Amniotic stem cell (primary cell): ENCODE data around the gene PPP3CA.
"Not testable (repeated sequence)": the region's sequence is repeated elsewhere in the genome, so short reads cannot be mapped to it uniquely, and the experiment has no call there.

Experiments used
- DNase-seq: peaks from one replicate; lab custom pipeline; 2025; lab: John Stamatoyannopoulos, UW

PPP3CA gene

DNA sequence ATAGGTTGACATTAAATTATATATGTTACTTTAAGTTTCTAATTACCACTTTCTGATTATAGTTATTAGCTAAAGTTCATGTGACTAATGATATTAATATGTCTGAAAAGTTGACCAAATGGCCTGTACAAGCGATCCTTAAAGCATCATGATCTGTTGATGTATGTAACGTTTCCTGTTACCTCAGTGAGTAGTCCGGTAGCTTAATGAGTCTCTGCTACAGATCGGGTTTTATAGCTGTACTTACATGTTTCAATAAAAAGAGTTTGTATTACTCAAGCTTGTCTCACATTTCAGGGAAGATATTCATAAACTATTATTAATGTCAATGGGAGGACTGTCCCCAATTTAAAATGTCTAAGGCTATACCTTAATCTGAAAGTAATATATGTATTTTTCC lies 246.3 kb downstream of the PPP3CA start:
- no peak for DNase-seq

DNA sequence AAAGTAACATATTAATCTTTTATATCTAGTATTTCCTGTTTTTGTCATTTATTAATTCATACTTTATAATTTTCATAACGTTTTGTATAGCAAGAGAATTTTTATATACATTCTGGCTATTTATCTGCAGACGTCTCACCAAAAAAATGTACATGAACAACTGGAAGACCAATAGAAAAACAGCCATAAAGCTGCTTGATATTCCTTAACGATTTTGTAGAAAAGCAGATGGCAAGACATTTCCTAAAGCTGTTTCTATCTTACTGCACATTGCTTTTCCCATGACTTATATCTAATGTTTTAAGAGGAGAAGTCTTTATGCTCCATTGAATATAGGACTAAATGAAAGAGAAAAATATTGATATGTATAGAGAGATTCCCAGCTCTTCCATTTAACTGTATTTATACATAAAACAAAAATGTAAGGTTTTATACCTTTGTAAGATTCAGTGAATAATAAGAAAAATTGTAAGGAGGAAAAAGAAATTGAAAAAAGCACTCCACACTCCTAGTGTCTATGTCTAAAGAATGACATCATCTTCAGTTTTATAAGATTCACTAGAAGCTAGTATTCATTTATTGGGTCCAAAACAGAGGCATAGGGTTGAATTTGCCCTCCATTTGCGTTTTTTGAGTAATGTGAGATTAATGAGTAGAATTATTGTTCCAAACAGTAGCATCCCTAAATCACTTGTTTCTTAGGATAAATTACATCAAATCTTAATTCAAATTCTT lies 248.5 kb downstream of the PPP3CA start:
- no peak for DNase-seq

DNA sequence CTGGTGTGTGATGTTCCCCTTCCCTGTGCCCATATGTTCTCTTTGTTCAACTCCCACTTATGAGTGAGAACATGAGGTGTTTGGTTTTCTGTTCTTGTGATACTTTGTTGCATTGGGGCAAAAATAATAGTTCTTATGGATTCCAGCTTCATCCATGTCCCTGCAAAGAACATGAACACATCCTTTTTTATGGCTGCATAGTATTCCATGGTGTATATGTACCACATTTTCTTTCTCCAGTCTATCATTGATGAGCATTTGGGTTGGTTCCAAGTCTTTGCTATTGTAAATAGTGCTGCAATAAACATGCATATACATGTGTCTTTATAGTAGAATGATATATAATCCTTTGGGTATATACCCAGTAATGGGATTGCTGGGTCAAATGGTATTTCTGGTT lies 254.7 kb downstream of the PPP3CA start:
- not testable (repeated sequence) for DNase-seq

DNA sequence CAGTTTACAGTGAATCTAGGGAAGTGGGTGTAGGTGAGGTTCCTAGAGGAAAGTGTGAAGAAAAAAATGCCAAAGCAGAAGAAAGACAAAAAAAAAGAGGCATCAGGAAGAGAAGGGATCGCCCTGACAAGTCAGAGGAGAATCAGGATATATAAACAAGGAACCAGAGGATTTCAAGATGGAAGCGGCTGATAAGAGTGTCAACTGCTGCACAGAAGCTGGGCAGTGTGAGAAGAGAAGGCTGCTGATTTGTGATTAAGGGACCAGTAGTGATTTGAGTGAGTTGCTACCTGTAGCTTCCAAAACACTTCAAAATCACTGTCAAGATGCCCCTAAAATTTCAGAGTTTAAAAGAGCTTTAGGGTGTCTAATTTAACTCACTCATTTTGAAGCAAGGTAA lies 258.2 kb downstream of the PPP3CA start:
- no peak for DNase-seq

DNA sequence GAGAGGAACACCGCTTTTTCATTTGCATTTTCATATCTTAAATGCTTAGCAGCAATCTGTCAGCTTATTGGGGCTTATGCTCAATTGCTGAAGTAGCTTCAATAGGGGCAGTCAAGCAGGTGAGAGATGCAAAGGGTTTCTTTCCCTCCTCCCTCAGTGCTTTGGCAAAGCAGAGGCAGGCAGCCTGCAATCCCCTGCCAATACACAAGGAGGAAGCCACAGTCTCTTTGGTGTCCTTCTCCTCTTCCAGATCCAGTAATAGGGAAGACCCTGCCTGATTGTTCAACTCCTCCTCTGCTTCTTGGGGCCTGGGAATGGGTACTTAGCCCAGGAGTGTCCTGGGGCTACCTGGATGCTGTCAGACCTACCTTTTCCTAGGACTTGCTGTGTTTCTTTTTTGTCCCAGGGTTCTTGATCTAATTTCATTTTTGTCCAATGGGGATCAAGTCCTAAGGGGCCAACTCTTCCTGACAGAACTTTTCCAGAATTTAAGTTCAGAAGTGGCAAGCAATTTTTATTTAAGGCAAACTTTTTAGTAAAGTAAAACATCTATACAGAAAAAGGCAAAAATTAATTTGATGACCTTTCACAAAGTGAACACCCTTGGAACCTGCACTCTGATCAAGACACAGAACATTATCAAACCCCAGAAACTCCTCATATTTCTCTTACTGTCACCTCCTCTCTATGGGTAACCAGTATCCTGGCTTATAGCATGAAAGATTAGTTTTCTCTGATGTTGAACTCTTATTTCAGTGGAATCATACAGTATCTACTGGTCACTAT lies 260.3 kb downstream of the PPP3CA start:
- DNase-seq = no peak

DNA sequence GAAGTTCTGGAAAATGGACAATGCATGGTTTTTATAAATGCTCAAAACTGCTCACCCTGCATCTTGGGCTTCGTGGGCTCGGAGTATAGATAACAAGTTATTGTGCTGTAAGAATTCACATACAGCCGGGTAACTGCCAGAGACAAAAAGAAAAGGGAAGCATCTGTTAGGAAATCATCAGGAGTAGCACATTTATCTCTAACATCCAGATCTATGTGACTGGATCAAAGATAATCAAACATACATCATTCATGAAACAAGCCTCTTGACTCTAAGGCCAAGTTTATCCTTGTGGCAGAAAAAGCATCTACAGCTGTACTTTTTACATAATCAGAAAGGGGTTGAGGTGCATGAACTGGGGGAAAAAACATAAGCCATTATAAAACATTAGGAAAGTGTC lies 264.2 kb downstream of the PPP3CA start:
- no peak for DNase-seq

DNA sequence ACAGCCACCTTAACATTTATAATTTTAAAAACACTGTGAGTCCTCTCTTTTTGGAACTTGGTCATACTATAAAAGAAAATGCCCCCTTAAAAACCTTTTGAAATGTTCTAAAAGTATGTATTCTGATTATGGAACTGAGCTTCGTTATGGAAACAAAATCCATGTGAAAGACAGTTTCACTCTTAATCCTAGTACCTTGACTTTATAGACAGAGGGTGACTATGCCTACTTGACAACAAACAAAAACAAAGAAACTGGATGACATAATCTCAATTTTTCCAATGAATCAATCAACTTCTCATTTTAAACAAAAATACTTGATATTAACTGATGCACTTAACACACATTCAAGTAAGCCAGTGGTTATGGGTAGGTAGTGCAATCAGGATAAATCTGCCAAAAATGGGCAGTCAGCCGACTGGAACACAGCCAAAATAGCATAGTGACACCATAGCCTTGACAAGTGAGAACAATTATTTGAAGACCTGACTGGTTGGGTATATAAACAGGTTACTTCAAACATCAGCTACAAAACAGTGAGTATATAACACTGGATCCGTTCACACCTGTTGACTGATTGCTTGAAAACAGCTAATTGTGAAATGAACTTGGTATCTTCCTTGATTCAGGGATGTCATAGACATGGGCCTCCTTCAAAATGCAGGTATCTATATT lies 265.5 kb downstream of the PPP3CA start:
- DNase-seq = no peak

DNA sequence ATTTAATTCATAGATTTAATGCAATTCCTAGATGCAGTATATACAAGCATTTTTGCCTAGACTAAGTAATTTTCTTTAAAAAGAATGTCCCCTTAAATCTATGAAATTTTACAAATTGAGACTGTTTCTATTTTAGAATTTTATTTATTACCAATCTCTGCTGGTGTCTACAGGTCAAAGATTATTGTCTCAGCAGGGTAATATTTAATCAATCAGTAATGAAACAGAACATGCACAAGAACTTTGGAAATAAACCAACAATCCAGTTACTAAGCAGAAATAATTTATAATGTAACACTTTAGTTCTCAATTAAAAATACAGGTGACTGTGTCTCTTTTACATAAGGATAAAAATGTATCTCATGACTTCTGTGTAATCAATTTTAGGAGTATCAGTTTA lies 266.2 kb downstream of the PPP3CA start:
- DNase-seq = no peak

DNA sequence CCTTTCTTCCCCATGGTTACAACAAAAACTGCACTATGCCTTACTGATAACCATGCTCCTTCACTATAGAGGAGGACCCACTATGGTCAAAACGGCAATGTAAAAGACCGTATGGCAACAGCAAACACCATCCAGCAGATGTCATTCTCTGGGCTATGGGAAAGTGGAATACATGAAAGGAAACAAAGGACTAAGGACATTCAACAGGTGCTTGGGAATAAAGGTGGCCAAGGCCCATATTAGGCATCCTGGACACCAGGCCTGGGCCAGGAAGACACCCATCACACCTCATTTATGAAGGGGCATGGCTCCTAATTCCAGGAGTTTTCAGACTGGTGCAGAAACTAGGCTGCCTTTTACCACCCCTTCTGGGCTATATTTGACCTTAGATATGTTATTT lies 268.4 kb downstream of the PPP3CA start:
- DNase-seq = no peak

DNA sequence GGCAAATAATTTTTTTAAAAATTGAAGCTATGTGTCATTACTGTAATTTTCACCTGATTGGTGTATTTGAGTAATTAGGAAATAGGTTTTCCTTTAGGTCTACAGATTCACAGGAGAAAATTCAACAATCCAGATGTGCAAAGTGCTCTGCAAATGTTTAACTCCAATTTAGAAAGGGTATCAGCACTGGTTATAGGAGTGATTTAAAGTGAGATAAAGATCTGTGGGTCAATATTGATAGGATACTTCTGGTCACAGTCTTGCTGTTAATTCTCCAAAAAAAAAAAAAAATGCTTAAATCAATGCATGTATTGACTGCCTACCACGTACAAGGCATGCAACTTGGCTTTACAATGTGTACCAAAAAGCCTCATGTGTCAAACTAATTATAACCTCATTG lies 271.3 kb downstream of the PPP3CA start:
- DNase-seq = no peak

DNA sequence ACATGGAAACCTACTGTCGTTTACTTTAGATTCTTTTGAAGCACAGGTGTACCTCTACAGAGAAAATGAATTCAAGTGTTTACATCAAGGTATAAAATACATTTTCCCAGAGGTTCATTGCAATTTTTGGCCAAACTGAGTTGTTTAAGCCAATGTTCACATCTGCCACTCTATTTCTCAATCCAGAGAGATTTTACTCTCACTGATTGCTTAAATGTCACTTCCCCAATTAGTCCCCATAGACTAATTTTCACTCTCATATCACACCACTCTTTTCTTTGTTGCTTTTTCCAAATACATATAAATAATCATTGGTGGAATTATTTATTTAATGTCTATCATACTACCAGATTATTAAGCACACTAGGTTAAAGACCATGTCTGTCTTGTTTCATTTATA lies 271.8 kb downstream of the PPP3CA start:
- no peak for DNase-seq

DNA sequence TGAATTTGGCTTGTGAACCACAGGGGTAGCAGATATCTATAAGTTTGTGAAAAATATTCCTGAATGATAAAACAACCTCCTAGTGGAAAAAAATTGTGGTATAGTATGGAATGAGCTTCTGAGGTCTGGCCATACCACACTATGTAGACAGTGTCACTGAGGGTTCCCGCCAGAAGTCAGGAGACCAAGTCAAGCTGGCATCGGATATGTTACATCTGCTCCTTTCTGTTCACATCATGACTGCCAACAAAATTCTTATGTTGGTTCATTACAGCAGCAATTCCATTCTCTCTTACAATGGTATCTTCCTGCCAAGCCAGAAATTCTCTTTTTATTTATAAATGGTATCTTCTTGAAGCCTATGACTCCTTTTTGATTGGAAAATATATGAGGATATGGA lies 273.0 kb downstream of the PPP3CA start:
- DNase-seq = no peak

DNA sequence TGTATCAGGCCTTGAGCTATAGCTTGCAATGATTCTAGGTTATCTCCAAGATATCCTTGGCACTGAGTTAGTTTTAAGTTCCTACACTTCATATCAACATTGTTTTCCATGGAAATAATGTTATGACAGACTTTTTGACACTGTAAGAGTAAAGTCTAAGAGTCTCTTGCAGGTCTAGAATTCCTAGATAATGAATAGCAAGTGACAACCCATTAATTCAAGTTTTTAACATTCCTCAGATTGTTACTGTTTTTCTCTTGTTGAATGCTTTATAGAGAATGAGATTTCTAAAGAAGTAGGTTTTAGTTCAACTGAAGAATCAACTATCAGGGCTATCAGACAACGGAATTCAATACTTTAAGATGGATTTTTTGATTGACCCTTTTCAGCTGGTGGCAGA lies 276.1 kb downstream of the PPP3CA start:
- DNase-seq = no peak

DNA sequence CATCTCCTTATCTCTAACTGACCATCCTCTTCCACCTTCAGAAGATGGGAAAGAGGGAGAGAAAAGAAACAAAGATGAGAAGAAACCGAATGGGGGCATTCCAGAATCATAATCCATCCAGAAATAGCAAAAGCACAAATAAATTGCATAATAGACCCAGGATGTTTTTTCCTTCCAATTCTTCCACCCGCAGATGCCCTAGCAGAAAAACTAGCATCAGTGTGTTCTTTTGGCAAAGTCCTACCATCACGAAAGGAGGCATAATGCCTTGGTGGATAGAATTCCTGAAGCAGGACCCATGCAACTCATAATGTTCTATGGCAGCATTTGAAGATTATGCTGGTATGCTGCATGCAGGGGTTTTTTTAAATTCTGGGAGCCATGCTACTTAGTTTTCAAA lies 279.2 kb downstream of the PPP3CA start:
- no peak for DNase-seq

DNA sequence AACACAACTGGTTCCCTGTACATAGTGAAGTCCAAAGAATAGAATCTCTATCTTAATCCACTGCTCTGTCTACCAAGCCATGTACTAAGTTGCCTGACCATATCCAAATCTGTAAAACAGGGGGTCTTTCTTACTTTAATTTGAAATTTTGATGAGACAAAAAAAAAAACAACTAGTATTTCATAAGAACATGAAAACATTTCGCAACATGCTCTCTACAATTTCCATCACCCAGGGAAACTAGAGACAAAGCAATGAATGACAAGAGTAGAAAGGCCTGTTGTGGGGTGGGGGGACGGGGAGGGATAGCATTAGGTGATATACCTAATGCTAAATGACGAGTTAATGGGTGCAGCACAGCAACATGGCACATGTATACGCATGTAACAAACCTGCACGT lies 279.9 kb downstream of the PPP3CA start:
- DNase-seq = no peak

DNA sequence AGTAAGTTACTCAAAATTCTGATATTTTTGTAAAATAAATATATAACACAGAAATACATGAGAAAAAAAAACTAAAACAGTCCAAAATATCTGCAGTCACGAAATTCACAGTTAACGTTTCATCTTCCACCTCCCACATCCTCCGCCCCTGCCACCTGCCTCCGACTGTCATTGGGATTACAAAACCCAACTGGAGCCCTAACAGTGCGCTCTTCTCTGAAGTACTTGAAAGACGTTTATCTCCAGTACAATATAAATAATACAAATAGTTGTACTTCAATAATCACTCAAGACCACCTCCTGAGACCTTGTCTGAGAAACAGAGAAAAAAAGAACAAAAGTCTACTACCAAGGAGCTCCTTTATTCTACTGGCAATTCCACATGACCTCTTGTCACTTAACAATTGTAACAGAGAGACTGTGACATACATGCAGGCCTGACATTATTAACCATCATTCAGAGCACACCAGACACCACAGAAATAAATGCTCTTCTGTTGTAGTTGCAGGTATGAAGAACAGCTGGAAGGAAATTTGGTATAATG lies 280.6 kb downstream of the PPP3CA start:
- no peak for DNase-seq

DNA sequence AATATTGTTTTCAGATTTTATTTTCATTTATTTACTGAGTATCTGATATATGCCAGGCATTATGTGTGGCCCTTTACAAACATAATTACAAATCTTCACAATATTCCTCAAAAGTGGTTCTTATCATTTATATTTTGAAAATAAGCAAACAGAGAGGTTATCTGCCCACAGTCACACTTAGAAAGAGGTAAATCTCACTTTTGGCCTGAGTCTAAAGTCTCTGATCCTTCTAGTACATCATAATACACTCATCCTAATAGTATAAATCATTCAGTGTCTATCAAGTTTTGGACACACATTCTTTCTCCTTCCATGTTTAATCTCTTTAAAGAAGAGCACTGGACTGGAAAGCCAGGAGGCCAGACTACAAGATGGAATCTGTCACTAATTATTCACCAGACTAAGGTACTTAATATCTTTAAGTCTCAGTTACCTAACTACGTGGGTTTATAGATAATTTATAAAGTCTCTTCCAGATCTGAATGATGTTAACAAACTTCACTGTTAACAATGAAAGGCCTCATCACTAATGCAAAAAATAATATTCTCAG lies 281.3 kb downstream of the PPP3CA start:
- DNase-seq = no peak

DNA sequence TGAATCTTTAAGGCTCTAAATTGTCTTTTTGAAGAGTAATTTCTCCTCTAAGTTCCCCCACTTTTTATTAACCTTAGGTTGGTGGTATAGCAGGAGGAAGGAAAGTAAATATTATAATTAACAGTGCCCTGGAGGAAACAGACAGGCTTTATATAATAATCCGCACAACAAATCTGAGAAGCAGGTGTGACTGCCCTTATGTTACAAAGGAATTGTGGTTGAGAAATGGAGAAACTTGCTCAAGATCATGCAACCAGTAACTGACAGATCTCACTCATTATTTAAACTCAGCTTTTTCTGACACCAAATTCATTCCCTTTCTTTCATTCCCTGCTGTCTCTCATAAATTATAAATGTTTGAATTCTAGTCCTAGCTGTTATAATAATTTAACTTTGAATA lies 282.0 kb downstream of the PPP3CA start:
- no peak for DNase-seq

DNA sequence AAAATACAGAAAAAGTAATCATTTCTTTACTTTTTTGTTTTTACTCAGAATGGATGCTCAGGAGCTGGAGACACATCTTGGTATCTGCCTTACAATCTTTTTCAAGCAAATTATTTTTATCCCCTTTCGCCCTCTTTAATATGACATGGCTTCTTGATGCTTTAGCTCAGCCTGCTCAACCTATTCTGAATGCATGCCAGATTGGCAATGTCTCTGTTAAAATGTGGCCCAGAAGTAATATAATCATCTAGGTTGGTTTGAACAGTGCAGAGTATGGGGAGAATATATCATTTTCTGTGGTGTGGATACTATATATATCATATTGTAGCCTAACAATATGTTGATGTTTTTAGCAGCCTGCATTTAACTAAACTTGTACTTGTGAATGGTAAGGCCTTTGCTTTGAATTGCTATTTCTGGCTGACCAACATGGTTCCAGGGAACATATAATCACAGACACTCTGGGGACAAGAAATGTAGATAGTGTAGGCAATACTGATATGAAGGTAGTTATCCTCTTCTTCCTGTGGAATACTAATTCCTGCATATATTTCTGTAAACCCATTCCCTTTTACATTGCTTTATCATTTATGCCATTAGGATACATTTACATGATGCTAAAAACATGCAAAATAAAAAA lies 282.7 kb downstream of the PPP3CA start:
- no peak for DNase-seq

DNA sequence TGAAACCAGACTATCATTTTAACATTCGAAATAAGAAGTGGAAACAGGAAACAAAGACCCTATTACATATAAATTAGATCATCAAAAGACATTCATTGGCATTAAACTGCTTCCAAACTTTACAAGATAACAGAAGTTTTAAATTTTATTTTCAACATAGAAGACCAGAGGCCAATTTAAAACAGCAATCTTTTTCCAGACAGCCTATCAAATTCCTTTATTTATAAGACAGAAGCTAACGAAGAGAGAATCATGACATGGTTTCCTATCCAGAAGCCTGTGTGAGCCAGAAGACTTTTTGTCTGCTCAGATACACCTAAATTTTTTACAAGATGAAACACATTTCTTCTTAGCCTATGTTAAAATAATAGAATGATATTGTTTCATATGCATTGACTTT lies 291.9 kb downstream of the PPP3CA start:
- no peak for DNase-seq

DNA sequence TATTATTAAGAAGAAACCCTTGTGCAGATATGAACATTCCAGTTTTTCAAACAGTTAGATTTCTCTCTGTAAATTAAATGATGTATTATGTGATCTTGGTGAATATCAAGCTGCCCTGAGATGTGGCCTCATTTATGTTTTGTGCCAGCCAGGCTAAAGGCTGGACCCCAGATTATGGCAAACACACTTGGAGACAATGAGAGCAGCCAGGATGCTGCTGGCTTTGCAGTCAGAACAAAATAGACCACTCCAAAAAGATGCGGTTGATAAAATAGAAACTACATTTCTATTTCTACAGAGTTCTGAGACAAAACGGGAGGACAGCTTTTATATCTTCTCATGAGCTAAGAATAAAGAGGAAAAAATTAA lies 296.5 kb downstream of the PPP3CA start:
- DNase-seq = no peak
